GM21360 (cell line): Measurements from ENCODE around the gene HGD.
A peak's percentile ranks its signal among the peaks of the same experiment; 100 is the strongest.
"Not testable (repeated sequence)": the region's sequence is repeated elsewhere in the genome, so short reads cannot be mapped to it uniquely, and the experiment has no call there.

ENCODE experiments used
- ATAC-seq: cut with Tn5 transposase; IDR thresholded peaks from one replicate; pipeline ENCODE4 v1.9.1; 2021; ENCODE audit warnings: mild to moderate bottlenecking, moderate library complexity; ENCODE audit not compliant: unreplicated experiment

The HGD gene

GRCh38 chr3:120640231-120640630 lies 41.8 kb downstream of the HGD start:
- ATAC-seq, result no peak

- ATAC-seq, result not testable (repeated sequence)
Measured at GRCh38 chr3:120638820-120639219, 43.2 kb downstream of the HGD start.

GRCh38 chr3:120637851-120638559 lies 44.0 kb downstream of the HGD start:
- no peak for ATAC-seq

GRCh38 chr3:120636795-120637401 lies 45.1 kb downstream of the HGD start:
- ATAC-seq, result no peak

- no peak for ATAC-seq
Measured at GRCh38 chr3:120634539-120634938, 47.5 kb downstream of the HGD start.

- no peak for ATAC-seq
Measured at GRCh38 chr3:120625159-120625586, 56.9 kb downstream of the HGD start.

- no peak for ATAC-seq
Measured at GRCh38 chr3:120623727-120624093, 58.3 kb downstream of the HGD start.

- ATAC-seq, result no peak
Measured at GRCh38 chr3:120622870-120623726, 58.9 kb downstream of the HGD start.

- ATAC-seq, result no peak
Measured at GRCh38 chr3:120622457-120622856, 59.6 kb downstream of the HGD start.

- ATAC-seq, result not testable (repeated sequence)
Measured at GRCh38 chr3:120616745-120617144, 65.3 kb downstream of the HGD start.

GRCh38 chr3:120615847-120616609 lies 66.0 kb downstream of the HGD start:
- no peak for ATAC-seq

- no peak for ATAC-seq
Measured at GRCh38 chr3:120614765-120615164, 67.3 kb downstream of the HGD start.

- ATAC-seq, result no peak
Measured at GRCh38 chr3:120608506-120608905, 73.5 kb downstream of the HGD start.

GRCh38 chr3:120604784-120605183 lies 77.3 kb downstream of the HGD start:
- no peak for ATAC-seq

GRCh38 chr3:120604382-120604781 lies 77.7 kb downstream of the HGD start:
- ATAC-seq, result no peak

GRCh38 chr3:120602682-120603081 lies 79.4 kb downstream of the HGD start:
- ATAC-seq, result no peak

GRCh38 chr3:120601554-120601953 lies 80.5 kb downstream of the HGD start:
- ATAC-seq, result no peak

GRCh38 chr3:120599211-120599610 lies 82.8 kb downstream of the HGD start:
- no peak for ATAC-seq

GRCh38 chr3:120597445-120598049 lies 84.5 kb downstream of the HGD start:
- peak; percentile 36 for ATAC-seq

GRCh38 chr3:120596853-120597223 lies 85.2 kb downstream of the HGD start:
- no peak for ATAC-seq
